Natural killer cell (primary cell): Measurements from ENCODE around the gene RPIA. TPM values are rescaled to one million over a fixed set of nuclear protein-coding genes. Genes with fewer than 3 reads are reported as not detected.

Experiments used
- ATAC-seq, 3 donors: fragments of 150-1000 bp in 2 of 3; fragments of 200-7000 bp in 1 of 3; cut with Tn5 transposase; 1 replicate in 1 of 3; 2 replicates in 2 of 3; pipeline ENCODE4 v1.10.0; 2021; ENCODE audit warnings: mild to moderate bottlenecking in 2 of 3, moderate library complexity in 2 of 3
- DNase-seq, 2 donors: peaks; one replicate each; pipeline versions ENCODE4 v3.0.0 to v3.0.0-alpha.2; 2013 to 2021; ENCODE audit warnings: mixed read lengths in 1 of 2
- H3K27ac ChIP-seq: one replicate; pipeline ENCODE4 v1.5.1; 2013; ENCODE audit warnings: mild to moderate bottlenecking, low read length
- H3K27me3 ChIP-seq: one replicate; pipeline ENCODE4 v1.6.1; 2013; ENCODE audit warnings: low read length; ENCODE audit not compliant: control insufficient read depth, insufficient read depth
- H3K36me3 ChIP-seq: one replicate; pipeline ENCODE4 v1.6.1; 2013; ENCODE audit warnings: low read length; ENCODE audit not compliant: control insufficient read depth, insufficient read depth
- H3K4me1 ChIP-seq: one replicate; pipeline ENCODE4 v1.6.1; 2013; ENCODE audit warnings: low read length; ENCODE audit not compliant: control insufficient read depth, insufficient read depth
- H3K4me3 ChIP-seq: one replicate; pipeline ENCODE4 v1.5.1; 2013; ENCODE audit warnings: low read length
- H3K9me3 ChIP-seq: one replicate; pipeline ENCODE4 v1.6.1; 2013; ENCODE audit warnings: low read length; ENCODE audit not compliant: control insufficient read depth, insufficient read depth
- H3K27ac Mint-ChIP-seq, 2 donors: one replicate each; pipeline ENCODE4 v1.8.0; 2022; ENCODE audit warnings: mild to moderate bottlenecking in 2 of 2, mixed read lengths in 2 of 2, moderate library complexity in 1 of 2
- H3K27me3 Mint-ChIP-seq, 2 donors: one replicate each; pipeline ENCODE4 v1.8.0; 2022; ENCODE audit warnings: low read depth in 2 of 2, mixed read lengths in 2 of 2
- H3K36me3 Mint-ChIP-seq: one replicate; pipeline ENCODE4 v1.8.0; 2022; ENCODE audit warnings: mixed read lengths
- H3K4me1 Mint-ChIP-seq, 2 donors: one replicate each; pipeline ENCODE4 v1.8.0; 2022; ENCODE audit warnings: mixed read lengths in 2 of 2
- H3K4me3 Mint-ChIP-seq: one replicate; pipeline ENCODE4 v1.8.0; 2022; ENCODE audit warnings: mild to moderate bottlenecking, moderate library complexity, mixed read lengths
- H3K9me3 Mint-ChIP-seq, 2 donors: one replicate each; pipeline ENCODE4 v1.8.0; 2022; ENCODE audit warnings: mixed read lengths in 2 of 2
- CTCF ChIP-seq: fragments of 200-600 bp; IDR thresholded peaks from one replicate; pipeline ENCODE4 v1.8.0; 2022; ENCODE audit warnings: antibody characterized with exemption
- WGBS: methylation state at CpG from one replicate; pipeline ENCODE4 v1.1.7; 2013; ENCODE audit warnings: missing lambda C conversion rate; ENCODE audit not compliant: insufficient coverage; 5-methylcytosine and 5-hydroxymethylcytosine counted together
- intact Hi-C: fragments of 100-400 bp; cut with micrococcal nuclease; formaldehyde crosslinking; loops from one replicate; pipeline ENCODE4 v1.14.2; 2022
- total RNA-seq, 4 donors: library from RNA; stranded (reverse); fragments of 120-200 nt in 1 of 4; gene quantifications; one replicate each; pipeline versions ENCODE4 v1.2.3 to v1.2.4, GENCODE V29; 2013 to 2022

RPIA gene
- total RNA-seq, 3 donors from 2014 or later (not counting 1 experiment from before 2014, with no cell fraction given) = 21.4 to 24.1 (median 22.4) TPM

DNA sequence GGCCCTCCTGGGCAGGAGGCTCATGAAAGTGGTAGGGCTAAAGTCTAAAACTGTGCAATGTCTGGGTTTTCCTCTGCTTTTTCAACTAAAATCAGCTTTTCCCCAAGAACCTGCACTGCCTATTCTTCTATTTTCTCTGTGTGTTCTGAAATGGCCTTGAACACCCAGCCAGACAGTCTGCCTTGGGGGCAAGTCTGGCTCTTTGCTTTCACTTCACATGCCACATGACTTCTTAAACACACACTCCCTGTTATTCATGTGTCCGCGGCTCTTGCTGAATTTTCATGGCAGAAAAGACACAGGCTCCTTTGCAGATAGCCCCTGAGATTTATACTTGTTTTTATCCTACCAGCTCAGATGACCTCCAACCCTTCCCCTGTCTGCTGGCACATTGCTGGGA, 10.6 kb upstream of the RPIA start:
- no peak for ATAC-seq
- H3K4me1 ChIP-seq = no peaks in the 10 kb centered on the region
- peaks cover 15% of the 10 kb centered on the region for H3K36me3 Mint-ChIP-seq
- no peak overlapping the region for H3K4me3 ChIP-seq
- H3K9me3 ChIP-seq = no peaks in the 10 kb centered on the region
- no peak overlapping the region for H3K27ac Mint-ChIP-seq
- DNase-seq = no peak
- no peaks in the 10 kb centered on the region for H3K27me3 ChIP-seq
- H3K36me3 ChIP-seq = no peaks in the 10 kb centered on the region
- peaks cover 14 to 22% of the 10 kb centered on the region in 2 donors for H3K27me3 Mint-ChIP-seq
- H3K4me1 Mint-ChIP-seq = no peaks in the 10 kb centered on the region
- 97% methylated on average over 2 of the region's 2 CpGs for WGBS
- intact Hi-C loops = no loop called here
- H3K9me3 Mint-ChIP-seq = no peaks in the 10 kb centered on the region
- no peak for TF ChIP-seq CTCF
- no peak overlapping the region for H3K27ac ChIP-seq
- H3K4me3 Mint-ChIP-seq = no peak overlapping the region

DNA sequence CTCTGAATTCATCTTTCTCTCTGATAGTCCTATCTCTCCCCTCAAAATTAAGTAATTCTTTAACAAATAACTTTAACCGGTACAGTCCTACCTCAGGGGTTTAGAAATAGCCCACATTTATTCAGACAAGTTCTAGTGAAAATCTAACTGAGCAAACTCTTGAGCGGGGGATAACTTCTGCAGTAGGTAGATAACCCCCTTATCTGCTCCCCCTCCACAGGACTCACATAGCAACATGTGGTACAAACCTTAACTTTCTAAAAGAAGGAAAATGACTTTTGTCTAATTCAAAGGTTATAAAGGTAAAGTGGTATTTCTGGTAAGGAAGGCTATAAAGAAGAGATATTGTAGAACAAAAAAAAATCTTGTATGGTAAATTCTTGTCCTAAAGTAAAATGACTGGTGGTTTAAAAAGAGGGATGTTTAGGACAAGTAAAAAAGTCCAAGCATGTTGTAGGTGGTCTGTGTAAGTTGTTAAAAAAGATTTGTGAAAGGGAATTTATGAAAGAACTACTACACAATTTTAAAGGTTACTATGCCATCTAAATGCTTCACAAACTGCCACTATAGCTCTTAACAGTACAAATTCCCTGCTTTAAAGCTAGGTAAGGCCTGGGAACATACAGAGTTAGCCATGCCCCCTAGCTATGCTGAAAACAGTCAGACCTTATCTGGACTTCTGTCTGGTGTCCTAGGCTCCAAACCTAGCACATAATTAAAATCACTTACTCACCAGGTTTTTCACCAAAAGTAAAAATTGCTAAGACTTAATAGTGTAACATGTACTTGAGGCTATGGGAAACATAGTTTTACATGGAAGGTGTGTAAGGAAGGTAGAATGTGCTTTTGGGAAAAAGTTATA, 8.1 kb upstream of the RPIA start:
- no peak overlapping the region for H3K27ac ChIP-seq
- no peak for ATAC-seq
- no peak overlapping the region for H3K4me3 ChIP-seq
- H3K27me3 Mint-ChIP-seq = peaks cover 14 to 19% of the 10 kb centered on the region in 2 donors
- DNase-seq = no peak
- no peak for TF ChIP-seq CTCF
- WGBS = 100% methylated on average over 1 of the region's 2 CpGs
- no peaks in the 10 kb centered on the region for H3K36me3 ChIP-seq
- intact Hi-C loops = no loop called here
- no peaks in the 10 kb centered on the region for H3K4me1 ChIP-seq
- H3K27ac Mint-ChIP-seq = no peak overlapping the region
- H3K4me3 Mint-ChIP-seq = no peak overlapping the region
- H3K4me1 Mint-ChIP-seq = no peaks in the 10 kb centered on the region
- no peaks in the 10 kb centered on the region for H3K27me3 ChIP-seq
- no peaks in the 10 kb centered on the region for H3K9me3 ChIP-seq
- peaks cover 15% of the 10 kb centered on the region for H3K36me3 Mint-ChIP-seq
- no peaks in the 10 kb centered on the region for H3K9me3 Mint-ChIP-seq

- intact Hi-C loops = no loop called here
- WGBS = 72% methylated on average over 2 of the region's 2 CpGs
- no peak overlapping the region for H3K27ac Mint-ChIP-seq
- ATAC-seq (no peak), DNase-seq (no peak)
- no peak for TF ChIP-seq CTCF
- Histone ChIP-seq H3K27me3 (no peaks in the 10 kb centered on the region), H3K36me3 (no peaks in the 10 kb centered on the region), H3K27ac (no peak overlapping the region), H3K4me1 (no peaks in the 10 kb centered on the region), H3K9me3 (no peaks in the 10 kb centered on the region), H3K4me3 (no peak overlapping the region)
- peaks cover 15% of the 10 kb centered on the region for H3K36me3 Mint-ChIP-seq
- peaks cover 0 to 2% of the 10 kb centered on the region in 2 donors for H3K4me1 Mint-ChIP-seq
- no peak overlapping the region for H3K4me3 Mint-ChIP-seq
- H3K9me3 Mint-ChIP-seq = no peaks in the 10 kb centered on the region
- peaks cover 14 to 19% of the 10 kb centered on the region in 2 donors for H3K27me3 Mint-ChIP-seq
Measured at GRCh38 chr2:88684519-88684918, 7.0 kb upstream of the RPIA start.
